Activated effector memory CD4-positive, alpha-beta T cell treated with anti-CD3 and anti-CD28 coated beads, Interleukin-2, amount 50 U/mL, for 16 hours (primary cell): Measurements from ENCODE around the gene SLC16A1.
"Not testable (repeated sequence)": the region's sequence is repeated elsewhere in the genome, so short reads cannot be mapped to it uniquely, and the experiment has no call there.

Source experiments
- DNase-seq: peaks from one replicate; pipeline ENCODE4 v3.0.0-alpha.2; 2020

SLC16A1 gene

DNA sequence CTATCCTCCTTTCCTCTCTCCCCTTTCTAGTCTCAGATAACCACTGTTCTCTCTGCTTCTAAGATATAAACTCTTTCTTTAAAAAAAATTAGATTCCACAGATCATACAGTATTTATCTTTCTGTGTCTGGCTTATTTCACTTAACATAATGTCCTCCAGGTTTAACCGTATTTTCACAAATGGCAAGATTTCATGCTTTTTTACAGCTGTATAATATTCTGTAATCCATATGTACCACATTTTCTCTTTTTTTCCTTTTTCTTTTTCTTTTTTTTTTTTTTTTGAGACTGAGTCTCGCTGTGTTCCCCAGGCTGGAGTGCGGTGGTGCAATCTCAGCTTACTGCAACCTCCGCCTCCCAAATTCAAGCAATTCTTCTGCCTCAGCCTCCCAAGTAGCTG is 5.1 kb upstream of the SLC16A1 start:
- no peak for DNase-seq

DNA sequence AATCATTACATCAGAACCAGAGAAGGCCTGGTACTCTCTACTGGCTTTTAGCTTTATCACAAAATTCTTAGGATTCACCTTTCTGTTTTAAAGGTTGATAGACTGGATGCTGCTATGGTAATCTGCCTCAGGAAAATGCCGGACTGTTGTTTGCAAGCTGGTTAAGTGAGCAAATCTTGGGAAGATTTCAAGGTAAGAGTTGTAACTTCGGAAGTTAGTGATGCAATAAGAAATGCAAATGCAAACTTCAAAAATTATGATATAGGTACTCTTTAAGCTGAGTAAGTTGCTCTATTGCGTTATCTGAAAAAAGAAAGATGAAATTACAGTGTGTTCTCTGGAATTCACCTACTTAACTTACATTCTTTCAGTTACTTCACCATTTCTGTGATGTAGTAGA is 4.4 kb upstream of the SLC16A1 start:
- no peak for DNase-seq

- DNase-seq: not testable (repeated sequence)
These were observed 2.2 kb upstream of the SLC16A1 start for GRCh38 chr1:112958236-112958635.

DNA sequence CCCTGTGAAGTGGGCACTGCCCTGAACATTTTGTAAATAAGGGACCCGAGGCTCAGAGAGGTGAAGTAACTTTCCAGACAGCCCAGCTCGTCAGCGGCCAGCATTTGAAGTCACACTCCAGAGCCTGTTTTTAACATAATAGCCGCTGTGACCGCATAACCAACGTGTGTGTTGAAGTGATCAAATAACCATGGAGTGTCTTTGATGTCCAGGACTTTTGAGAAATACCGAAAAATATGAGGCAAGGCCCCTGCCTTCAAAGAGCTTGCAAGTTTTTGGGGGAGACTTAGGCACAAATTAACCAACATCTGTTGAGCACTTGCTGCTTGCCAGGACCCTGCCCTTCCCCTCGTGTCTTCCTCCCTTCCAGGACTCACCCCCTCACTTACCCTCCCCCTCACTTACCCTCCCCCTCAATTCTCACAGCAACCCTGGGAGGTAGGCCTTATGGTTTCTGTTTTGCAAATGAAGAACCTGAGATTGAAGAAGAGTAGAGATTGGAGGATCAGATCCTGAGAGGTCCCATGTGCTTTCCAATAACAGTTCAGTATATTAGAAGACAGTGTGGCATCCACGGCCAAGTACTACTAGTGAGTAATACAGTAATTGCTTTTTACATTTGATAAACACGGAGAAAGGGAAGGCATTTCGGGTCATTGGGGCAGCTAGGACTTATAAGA is 1.3 kb upstream of the SLC16A1 start:
- DNase-seq: peak; percentile 73

- DNase-seq: peak; percentile 78
These were observed 642 bp upstream of the SLC16A1 start for GRCh38 chr1:112956544-112957132.

DNA sequence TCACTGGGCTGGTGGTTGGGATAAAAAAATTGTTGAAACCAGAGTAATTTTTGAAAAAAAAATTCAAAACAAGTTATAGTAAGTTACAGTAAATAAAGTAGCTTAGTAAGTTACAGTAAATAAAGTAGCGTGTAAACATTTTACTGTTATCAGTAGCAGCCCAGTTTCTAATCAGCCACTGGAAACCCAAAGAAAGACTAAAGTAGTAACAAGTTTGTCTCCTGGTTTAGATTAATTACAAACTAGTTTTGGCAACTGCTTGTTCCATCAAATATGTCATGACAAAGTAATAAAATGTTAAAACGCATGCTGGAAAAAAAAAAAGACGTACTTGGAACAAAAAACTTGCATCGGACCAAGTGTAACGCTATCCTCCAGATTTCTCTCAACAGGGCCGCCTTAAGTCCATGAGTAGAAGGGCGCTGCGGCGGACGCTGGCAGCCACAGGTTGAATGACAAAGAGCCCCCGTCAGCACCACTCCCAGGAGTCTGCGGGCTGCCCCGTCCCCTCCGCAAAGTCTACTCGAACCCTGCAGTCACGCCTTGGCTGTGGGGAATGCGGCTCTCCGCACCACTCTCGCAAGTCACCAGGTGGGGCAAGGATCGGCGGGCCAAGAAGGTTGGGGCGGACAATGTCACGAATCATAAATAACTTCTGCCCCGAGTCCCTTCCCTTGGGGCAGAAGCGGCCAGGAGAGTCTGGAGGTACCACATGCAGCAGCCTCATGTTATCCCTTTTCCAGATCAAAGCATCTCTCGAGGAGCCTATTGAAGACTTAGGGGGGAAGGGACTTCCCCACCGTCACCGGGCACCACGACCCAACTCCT is 837 bp downstream of the SLC16A1 start:
- peak; percentile 83 for DNase-seq

- no peak for DNase-seq
These were observed 1.9 kb downstream of the SLC16A1 start for GRCh38 chr1:112954017-112954650.

- no peak for DNase-seq
These were observed 5.6 kb downstream of the SLC16A1 start for GRCh38 chr1:112950426-112950825.

DNA sequence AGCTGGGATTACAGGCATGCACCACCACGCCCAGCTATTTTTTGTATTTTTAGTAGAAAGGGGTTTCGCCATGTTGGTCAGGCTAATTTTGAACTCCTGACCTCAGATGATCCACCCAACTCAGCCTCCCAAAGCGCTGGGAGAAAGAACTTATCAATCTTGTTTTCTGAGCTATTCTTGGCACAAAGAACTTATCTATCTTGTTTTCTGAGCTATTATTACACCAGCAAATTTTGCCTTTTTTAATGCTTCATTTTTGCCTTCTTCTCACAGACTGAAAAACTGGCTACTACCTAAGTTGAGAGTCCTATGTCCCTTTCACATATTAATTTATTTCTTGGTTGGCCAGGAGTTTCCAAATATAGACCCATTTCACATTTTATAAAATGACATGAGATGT is 9.3 kb downstream of the SLC16A1 start:
- DNase-seq: no peak

- no peak for DNase-seq
These were observed 16.2 kb downstream of the SLC16A1 start for GRCh38 chr1:112939810-112940209.

- DNase-seq: no peak
These were observed 17.8 kb downstream of the SLC16A1 start for GRCh38 chr1:112938210-112938609.

DNA sequence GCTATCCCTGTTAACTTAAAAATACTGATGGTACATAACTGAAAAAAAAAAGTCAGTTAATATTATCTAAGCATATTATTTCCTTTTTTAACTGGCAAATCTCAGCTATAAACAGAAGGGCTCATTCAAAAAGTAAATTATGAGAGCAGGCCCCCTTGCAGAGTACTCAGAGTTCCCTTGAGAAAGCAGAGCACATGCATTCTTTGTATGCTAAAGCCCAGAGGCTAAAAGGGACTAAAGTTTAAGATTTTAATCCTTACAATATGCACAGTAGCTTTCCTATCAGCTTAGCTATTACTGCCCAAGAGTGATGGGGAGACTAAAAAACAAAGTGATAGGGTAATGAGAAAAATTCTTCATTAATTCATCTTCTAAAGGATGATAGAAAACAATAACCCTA is 18.5 kb downstream of the SLC16A1 start:
- DNase-seq: no peak

- DNase-seq: no peak
These were observed 18.9 kb downstream of the SLC16A1 start for GRCh38 chr1:112937070-112937469.

DNA sequence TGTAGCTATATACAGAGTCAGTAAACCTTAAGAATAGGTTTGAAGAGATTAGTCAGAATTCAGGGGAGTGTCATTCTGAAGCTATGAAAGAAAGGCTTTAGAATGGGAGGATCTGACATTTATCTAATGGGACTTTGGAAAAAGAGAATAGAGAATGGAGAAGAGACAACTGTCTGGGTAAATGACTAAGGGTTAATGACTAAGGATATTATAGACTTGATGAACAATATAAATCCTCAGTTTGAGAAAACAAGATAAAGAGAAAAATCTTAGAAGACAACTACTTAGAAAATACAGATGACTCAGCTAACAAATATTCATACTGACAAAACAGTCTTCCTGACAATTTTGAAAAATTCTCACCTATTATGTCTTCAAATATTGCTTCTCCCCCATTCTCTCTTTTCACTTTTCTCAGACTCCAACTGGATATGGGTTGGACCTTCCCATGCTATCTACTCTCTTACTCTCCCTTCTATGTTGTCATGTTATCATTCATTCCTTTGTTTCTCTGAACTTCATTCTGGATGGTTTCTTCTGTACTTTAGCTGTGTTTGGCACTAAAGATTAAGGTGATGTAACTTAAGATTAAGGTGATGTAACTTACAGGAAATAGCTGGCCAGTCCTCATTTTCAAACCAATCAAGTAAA is 20.4 kb downstream of the SLC16A1 start:
- no peak for DNase-seq

- no peak for DNase-seq
These were observed 21.4 kb downstream of the SLC16A1 start for GRCh38 chr1:112934577-112934976.

- DNase-seq: no peak
These were observed 22.0 kb downstream of the SLC16A1 start for GRCh38 chr1:112933820-112934571.

GRCh38 chr1:112929979-112930378 is 26.0 kb downstream of the SLC16A1 start:
- DNase-seq: no peak

GRCh38 chr1:112927462-112927990 is 28.5 kb downstream of the SLC16A1 start:
- no peak for DNase-seq

DNA sequence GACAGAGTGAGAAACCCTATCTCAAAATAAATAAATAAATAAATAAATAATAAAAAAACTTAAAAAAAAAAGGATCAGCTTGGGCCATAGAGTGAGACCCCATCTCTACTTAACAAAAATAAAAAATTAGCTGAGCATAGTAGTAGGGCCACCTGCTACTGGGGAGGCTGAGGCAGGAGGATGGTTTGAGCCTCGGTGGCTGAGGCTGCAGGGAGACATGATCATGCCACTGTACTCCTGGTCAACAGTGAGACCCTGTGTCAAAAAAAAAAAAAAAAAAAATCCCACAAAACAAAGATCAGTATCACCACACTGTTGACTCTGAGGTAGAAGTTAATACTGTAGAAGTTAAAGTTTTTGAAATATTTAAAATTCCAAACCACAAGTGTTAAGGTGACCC is 29.1 kb downstream of the SLC16A1 start:
- no peak for DNase-seq

DNA sequence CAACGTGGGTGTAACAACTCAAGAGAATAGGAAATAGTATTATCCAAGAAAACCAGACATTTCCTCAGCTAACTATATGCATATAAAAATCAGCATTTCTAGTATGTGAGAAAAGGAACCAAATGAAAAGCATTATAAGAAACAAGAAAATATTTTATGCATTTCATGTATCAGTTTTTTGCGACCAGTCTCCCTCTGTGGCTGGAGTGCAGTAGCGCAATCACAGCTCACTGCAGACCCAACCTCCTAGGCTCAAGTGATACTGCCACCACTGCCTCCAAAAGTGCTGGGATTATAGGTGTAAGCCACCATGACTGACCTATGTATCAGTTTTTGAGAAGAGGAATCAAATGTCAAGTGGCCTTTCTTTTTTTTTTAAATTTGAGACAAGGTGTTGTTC is 31.0 kb downstream of the SLC16A1 start:
- DNase-seq: no peak

GRCh38 chr1:112923959-112924349 is 32.0 kb downstream of the SLC16A1 start:
- no peak for DNase-seq
